Upper lobe of left lung (tissue), 6 donors: ENCODE results near the gene SERTAD3. TPM values are rescaled to one million over a fixed set of nuclear protein-coding genes. Genes with fewer than 3 reads are reported as not detected.
"Not testable (repeated sequence)": the region's sequence is repeated elsewhere in the genome, so short reads cannot be mapped to it uniquely, and the experiment has no call there.

ENCODE experiments used
- ATAC-seq, 2 donors: fragments of 200-7000 bp; cut with Tn5 transposase; one replicate each; pipeline ENCODE4 v1.9.1; 2022; ENCODE audit warnings: mild to moderate bottlenecking in 2 of 2, moderate library complexity in 2 of 2; ENCODE audit not compliant: low FRiP score in 2 of 2
- DNase-seq, 2 donors: peaks; one replicate each; pipeline ENCODE4 v3.0.0-alpha.2; 2019 to 2020
- H3K27ac ChIP-seq, 4 donors: fragments of 200-600 bp; sonication (generic); one replicate each; pipeline ENCODE4 v1.5.1; 2016 to 2019
- H3K27me3 ChIP-seq, 4 donors: fragments of 200-600 bp; sonication (generic); one replicate each; pipeline ENCODE4 v1.5.1; 2017 to 2019
- H3K36me3 ChIP-seq, 4 donors: fragments of 200-600 bp; sonication (generic); one replicate each; pipeline ENCODE4 v1.5.1; 2016 to 2019
- H3K4me1 ChIP-seq, 4 donors: fragments of 200-600 bp; sonication (generic); one replicate each; pipeline ENCODE4 v1.5.1; 2018 to 2019
- H3K4me3 ChIP-seq, 4 donors: fragments of 200-600 bp; sonication (generic); one replicate each; pipeline ENCODE4 v1.5.1; 2017 to 2019; ENCODE audit warnings: mild to moderate bottlenecking in 2 of 4, moderate library complexity in 1 of 4
- H3K9me3 ChIP-seq, 4 donors: fragments of 200-600 bp; sonication (generic); one replicate each; pipeline ENCODE4 v1.5.1; 2018 to 2019
- CTCF ChIP-seq, 6 experiments: fragments of 450-650 bp in 4 of 6; fragments of 200-600 bp in 2 of 6; sonication (generic) in 2 of 6; IDR thresholded peaks; one replicate each; pipeline ENCODE4 v1.5.1; 2016 to 2019; ENCODE audit warnings: antibody characterized with exemption in 6 of 6
- EP300 ChIP-seq, 4 donors: sonication (generic); formaldehyde crosslinking; IDR thresholded peaks; one replicate each; pipeline ENCODE4 v1.5.1; 2017; ENCODE audit warnings: antibody characterized with exemption in 4 of 4, control low read depth in 2 of 4
- POLR2A ChIP-seq, 4 donors: fragments of 450-650 bp; IDR thresholded peaks; one replicate each; pipeline ENCODE4 v1.5.1; 2016 to 2017; ENCODE audit warnings: antibody characterized with exemption in 4 of 4, mild to moderate bottlenecking in 2 of 4
- POLR2AphosphoS5 ChIP-seq, 2 donors: sonication (generic); formaldehyde crosslinking; IDR thresholded peaks; one replicate each; pipeline ENCODE4 v1.5.1; 2017; ENCODE audit warnings: antibody characterized with exemption in 2 of 2
- WGBS, 2 donors: methylation state at CpG; one replicate each; pipeline ENCODE4 v1.1.5; 2017 to 2018; 5-methylcytosine and 5-hydroxymethylcytosine counted together
- total RNA-seq, 6 donors: library from RNA; depleted of rRNA in 4 of 6; stranded (reverse); fragments of >200 nt in 4 of 6; gene quantifications; one replicate each; pipeline versions ENCODE4 v1.1.0 to v1.2.1, GENCODE V29; 2016 to 2021
- donor health status: DM: no; HTN: no; CAD: no; lungs with moderate emphysema.
- donor health status: DM: no; HTN: yes; CAD: no; lungs with severe emphysema.

Gene SERTAD3
- total RNA-seq, 6 donors from 2014 or later, result 8.9 to 44.5 (median 21.9) TPM

- 79 to 87% methylated on average over 3 of the region's 3 CpGs for WGBS, 2 donors
- Histone ChIP-seq H3K4me1 (peaks cover 0 to 9% (median 3%) of the 10 kb centered on the region in 4 donors), H3K27ac (no peak overlapping the region), H3K4me3 (no peak overlapping the region), H3K36me3 (no peaks in the 10 kb centered on the region), H3K9me3 (no peaks in the 10 kb centered on the region), H3K27me3 (peaks cover 0 to 11% (median 0%) of the 10 kb centered on the region in 4 donors)
- TF ChIP-seq CTCF (IDR thresholded peaks at IDR 0.05), result no peak
- no peak for TF ChIP-seq EP300 (IDR thresholded peaks at IDR 0.05)
- no peak for TF ChIP-seq POLR2A (IDR thresholded peaks at IDR 0.05)
- TF ChIP-seq POLR2AphosphoS5 (IDR thresholded peaks at IDR 0.05), result no peak
- no peak for ATAC-seq
- DNase-seq, result no peak
These were observed 41.9 kb upstream of the SERTAD3 start for GRCh38 chr19:40486017-40486416.

- not testable (repeated sequence) for H3K27ac ChIP-seq, H3K27me3 ChIP-seq, H3K4me3 ChIP-seq, DNase-seq, ATAC-seq, H3K9me3 ChIP-seq, H3K36me3 ChIP-seq, H3K4me1 ChIP-seq
- WGBS, 2 donors, result 91% methylated on average over 15 of the region's 15 CpGs
These were observed 31.9 kb upstream of the SERTAD3 start for GRCh38 chr19:40475878-40476644.

- H3K9me3 ChIP-seq, result no peaks in the 10 kb centered on the region
- DNase-seq, result no peak
- H3K4me1 ChIP-seq, result no peaks in the 10 kb centered on the region
- no peak overlapping the region for H3K4me3 ChIP-seq
- no peak for ATAC-seq
- 87 to 96% methylated on average over 4 of the region's 4 CpGs for WGBS, 2 donors
- TF ChIP-seq CTCF (IDR thresholded peaks at IDR 0.05) (no peak), POLR2A (IDR thresholded peaks at IDR 0.05) (no peak), EP300 (IDR thresholded peaks at IDR 0.05) (no peak)
- no peak overlapping the region for H3K27ac ChIP-seq
- no peaks in the 10 kb centered on the region for H3K36me3 ChIP-seq
- no peaks in the 10 kb centered on the region for H3K27me3 ChIP-seq
These were observed 30.6 kb upstream of the SERTAD3 start for GRCh38 chr19:40474737-40475136.

- TF ChIP-seq EP300 (IDR thresholded peaks at IDR 0.05) (no peak), POLR2AphosphoS5 (IDR thresholded peaks at IDR 0.05) (no peak), POLR2A (IDR thresholded peaks at IDR 0.05) (no peak), CTCF (IDR thresholded peaks at IDR 0.05) (no peak)
- Histone ChIP-seq H3K36me3 (no peaks in the 10 kb centered on the region), H3K27ac (no peak overlapping the region), H3K9me3 (no peaks in the 10 kb centered on the region), H3K4me1 (peaks cover 0 to 1% (median under 1%) of the 10 kb centered on the region in 4 donors), H3K4me3 (no peak overlapping the region), H3K27me3 (peaks cover 0 to 1% (median 0%) of the 10 kb centered on the region in 4 donors)
- DNase-seq (peak in 1 of 2 donors; percentile 47), ATAC-seq (no peak)
- 88 to 91% methylated on average over 9 to 13 of the region's 13 CpGs for WGBS, 2 donors
These were observed 28.4 kb upstream of the SERTAD3 start for GRCh38 chr19:40472516-40472915.

- no peak for ATAC-seq
These were observed 27.0 kb upstream of the SERTAD3 start for GRCh38 chr19:40471111-40471510.

More at GRCh38 chr19:40471111-40471510, 27.0 kb upstream of the SERTAD3 start:
- H3K36me3 ChIP-seq, result no peaks in the 10 kb centered on the region
- H3K4me3 ChIP-seq, result no peak overlapping the region
- H3K27ac ChIP-seq, result no peak overlapping the region
- WGBS, 2 donors, result 100% methylated on average over 3 of the region's 3 CpGs
- no peak for DNase-seq
- peaks cover 0 to 6% (median 3%) of the 10 kb centered on the region in 4 donors for H3K27me3 ChIP-seq
- TF ChIP-seq CTCF (IDR thresholded peaks at IDR 0.05) (no peak), POLR2AphosphoS5 (IDR thresholded peaks at IDR 0.05) (no peak), EP300 (IDR thresholded peaks at IDR 0.05) (no peak), POLR2A (IDR thresholded peaks at IDR 0.05) (no peak)
- no peaks in the 10 kb centered on the region for H3K9me3 ChIP-seq
- peaks cover 12 to 15% (median 13%) of the 10 kb centered on the region in 4 donors for H3K4me1 ChIP-seq
